Prostate gland (tissue), 2 donors: ENCODE measurements around the gene NPR3. TPM values are rescaled to one million over a fixed set of nuclear protein-coding genes. Genes with fewer than 3 reads are reported as not detected.

Experiments used
- DNase-seq: peaks from one replicate; pipeline ENCODE4 v3.0.0-alpha.2; 2019; ENCODE audit warnings: low spot score
- H3K27ac ChIP-seq, 2 donors: fragments of 200-600 bp; sonication (generic); 2 replicates each; pipeline ENCODE4 v1.5.1; 2017 to 2019
- H3K27me3 ChIP-seq: fragments of 200-600 bp; sonication (generic); replicated peaks from 2 replicates; pipeline ENCODE4 v1.5.1; 2019; ENCODE audit not compliant: insufficient read depth
- H3K36me3 ChIP-seq, 2 donors: fragments of 200-600 bp; sonication (generic); 1 replicate in 1 of 2; 2 replicates in 1 of 2; pipeline versions ENCODE4 v1.5.1 to v1.8.1; 2017 to 2019
- H3K4me1 ChIP-seq: fragments of 200-600 bp; sonication (generic); replicated peaks from 2 replicates; pipeline ENCODE4 v1.5.1; 2019
- H3K4me3 ChIP-seq, 2 donors: fragments of 200-600 bp; sonication (generic); 2 replicates each; pipeline ENCODE4 v1.5.1; 2017 to 2019
- H3K9me3 ChIP-seq: fragments of 200-600 bp; sonication (generic); 2 replicates; pipeline ENCODE4 v1.5.1; 2017
- POLR2A ChIP-seq: fragments of 450-650 bp; IDR thresholded peaks from one replicate; pipeline ENCODE4 v1.6.1; 2016; ENCODE audit warnings: antibody characterized with exemption, mild to moderate bottlenecking
- POLR2AphosphoS5 ChIP-seq: sonication (generic); formaldehyde crosslinking; IDR thresholded peaks from one replicate; pipeline ENCODE4 v1.6.1; 2017; ENCODE audit warnings: antibody characterized with exemption
- WGBS: methylation state at CpG from one replicate; pipeline ENCODE4 v1.1.5; 2018; 5-methylcytosine and 5-hydroxymethylcytosine counted together
- intact Hi-C: fragments of 100-400 bp; cut with DNase I; formaldehyde crosslinking; loops from one replicate; pipeline ENCODE4 v1.14.2; 2022
- total RNA-seq, 2 donors: library from RNA; depleted of rRNA; stranded (reverse); fragments of >200 nt; gene quantifications; one replicate each; pipeline ENCODE4 v1.1.0, GENCODE V29; 2016
- TF ChIP-seq, protein P1 (sequence below), 4 experiments: fragments of 200-600 bp in 2 of 4; fragments of 450-650 bp in 2 of 4; sonication (generic) in 2 of 4; IDR thresholded peaks; 1 replicate in 3 of 4; 2 replicates in 1 of 4; pipeline ENCODE4 v1.5.1; 2016 to 2019; ENCODE audit warnings: antibody characterized with exemption in 4 of 4, mild to moderate bottlenecking in 2 of 4, moderate library complexity in 2 of 4

NPR3 gene
- total RNA-seq, 2 donors from 2014 or later = 4.3 to 23.9 TPM

DNA sequence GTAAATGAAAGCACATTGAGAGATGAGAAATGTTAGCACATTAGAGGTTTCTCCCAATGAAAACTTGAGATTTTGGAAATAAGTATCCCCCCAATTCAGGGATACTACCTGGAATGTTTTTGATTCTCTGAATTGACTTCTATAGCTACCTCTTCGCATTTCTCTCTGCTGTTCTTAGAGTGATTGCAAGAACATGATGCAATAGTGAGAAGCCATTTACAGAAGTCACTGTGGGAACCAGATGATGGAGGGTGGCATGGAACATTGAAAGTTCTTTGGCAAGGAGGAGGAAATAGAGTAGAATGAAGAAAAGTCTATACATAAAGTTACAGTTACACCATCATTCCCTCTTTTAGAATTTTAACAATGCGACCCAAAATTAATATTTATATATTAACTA, 9.2 kb downstream of the NPR3 start:
- WGBS = 91% methylated on average over 2 of the region's 2 CpGs
- no peak for TF ChIP-seq POLR2AphosphoS5
- TF ChIP-seq, protein P1, sequence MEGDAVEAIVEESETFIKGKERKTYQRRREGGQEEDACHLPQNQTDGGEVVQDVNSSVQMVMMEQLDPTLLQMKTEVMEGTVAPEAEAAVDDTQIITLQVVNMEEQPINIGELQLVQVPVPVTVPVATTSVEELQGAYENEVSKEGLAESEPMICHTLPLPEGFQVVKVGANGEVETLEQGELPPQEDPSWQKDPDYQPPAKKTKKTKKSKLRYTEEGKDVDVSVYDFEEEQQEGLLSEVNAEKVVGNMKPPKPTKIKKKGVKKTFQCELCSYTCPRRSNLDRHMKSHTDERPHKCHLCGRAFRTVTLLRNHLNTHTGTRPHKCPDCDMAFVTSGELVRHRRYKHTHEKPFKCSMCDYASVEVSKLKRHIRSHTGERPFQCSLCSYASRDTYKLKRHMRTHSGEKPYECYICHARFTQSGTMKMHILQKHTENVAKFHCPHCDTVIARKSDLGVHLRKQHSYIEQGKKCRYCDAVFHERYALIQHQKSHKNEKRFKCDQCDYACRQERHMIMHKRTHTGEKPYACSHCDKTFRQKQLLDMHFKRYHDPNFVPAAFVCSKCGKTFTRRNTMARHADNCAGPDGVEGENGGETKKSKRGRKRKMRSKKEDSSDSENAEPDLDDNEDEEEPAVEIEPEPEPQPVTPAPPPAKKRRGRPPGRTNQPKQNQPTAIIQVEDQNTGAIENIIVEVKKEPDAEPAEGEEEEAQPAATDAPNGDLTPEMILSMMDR (IDR thresholded peaks at IDR 0.05) = no peak
- no peak for TF ChIP-seq POLR2A
- intact Hi-C loops = no loop called here

DNA sequence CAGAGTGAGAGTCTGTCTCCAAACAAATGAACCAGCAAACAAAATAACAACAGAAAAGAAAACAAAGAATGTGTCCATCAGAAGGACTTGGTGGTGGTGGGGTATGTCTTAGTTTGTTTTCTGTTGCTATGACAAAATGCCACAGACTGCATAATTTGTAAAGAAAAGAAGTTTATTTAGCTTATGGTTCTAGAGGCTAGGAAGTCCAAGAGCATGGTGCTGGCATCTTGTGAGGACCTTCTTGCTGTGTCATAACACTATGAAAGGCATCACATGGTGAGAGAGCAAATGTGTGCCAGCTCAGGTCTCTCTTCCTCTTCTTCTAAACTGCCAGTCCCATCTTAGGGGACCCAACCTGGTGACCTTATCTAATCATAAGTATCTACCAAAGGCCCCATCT, 10.5 kb downstream of the NPR3 start:
- intact Hi-C loops = no loop called here
- DNase-seq = no peak
- H3K4me3 ChIP-seq = no peak overlapping the region
- H3K4me1 ChIP-seq = no peaks in the 10 kb centered on the region
- no peaks in the 10 kb centered on the region for H3K36me3 ChIP-seq
- no peaks in the 10 kb centered on the region for H3K9me3 ChIP-seq
- no peaks in the 10 kb centered on the region for H3K27me3 ChIP-seq
- no peak overlapping the region for H3K27ac ChIP-seq
- TF ChIP-seq, protein P1 (IDR thresholded peaks at IDR 0.05) = no peak
- TF ChIP-seq POLR2A (no peak), POLR2AphosphoS5 (no peak)

More for the DNA sequence above, 9.2 kb downstream of the NPR3 start:
- Histone ChIP-seq H3K4me1 (no peaks in the 10 kb centered on the region), H3K27ac (no peak overlapping the region), H3K4me3 (no peak overlapping the region), H3K9me3 (no peaks in the 10 kb centered on the region), H3K36me3 (no peaks in the 10 kb centered on the region), H3K27me3 (no peaks in the 10 kb centered on the region)
- no peak for DNase-seq

DNA sequence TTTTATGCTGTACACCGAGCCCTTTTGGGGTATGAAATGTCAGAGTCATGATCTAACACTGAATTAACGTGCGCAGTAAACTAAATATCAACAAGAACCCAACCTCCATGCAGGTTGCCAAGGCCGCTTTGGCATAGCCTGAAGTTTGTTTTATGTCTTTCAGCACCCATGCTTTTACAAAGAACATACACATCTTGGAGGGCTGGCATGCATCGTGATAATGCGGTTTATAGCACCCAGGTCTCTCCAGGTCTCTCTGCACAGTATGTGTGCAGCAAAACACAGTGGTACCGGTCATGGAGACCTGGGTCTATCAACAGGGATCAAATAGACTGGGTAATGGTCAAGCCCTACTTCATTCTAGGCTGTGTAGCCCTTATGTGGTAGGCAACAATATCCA, 11.8 kb downstream of the NPR3 start:
- no peaks in the 10 kb centered on the region for H3K4me1 ChIP-seq
- intact Hi-C loops = no loop called here
- no peak overlapping the region for H3K27ac ChIP-seq
- TF ChIP-seq, protein P1 (IDR thresholded peaks at IDR 0.05) = no peak
- TF ChIP-seq POLR2AphosphoS5 (no peak), POLR2A (no peak)
- WGBS = 81% methylated on average over 7 of the region's 7 CpGs
- no peak overlapping the region for H3K4me3 ChIP-seq
- no peaks in the 10 kb centered on the region for H3K36me3 ChIP-seq
- DNase-seq = no peak
- H3K9me3 ChIP-seq = no peaks in the 10 kb centered on the region
- H3K27me3 ChIP-seq = no peaks in the 10 kb centered on the region

DNA sequence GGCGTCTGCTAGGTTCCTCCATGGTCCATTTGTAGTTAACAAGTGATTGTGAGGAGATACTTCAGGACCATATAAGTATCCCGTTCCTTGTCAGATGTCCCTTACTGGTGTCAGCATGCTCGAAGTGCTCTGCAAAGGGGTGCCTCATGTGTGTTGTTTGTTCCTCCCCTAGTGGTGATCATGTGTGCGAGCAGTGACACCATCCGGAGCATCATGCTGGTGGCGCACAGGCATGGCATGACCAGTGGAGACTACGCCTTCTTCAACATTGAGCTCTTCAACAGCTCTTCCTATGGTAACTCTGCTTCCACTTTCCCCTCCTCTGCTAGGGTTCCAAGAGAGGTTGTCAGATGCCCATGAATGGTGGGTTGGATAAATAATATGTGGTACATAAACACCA, 13.4 kb downstream of the NPR3 start:
- H3K9me3 ChIP-seq = no peaks in the 10 kb centered on the region
- H3K4me1 ChIP-seq = no peaks in the 10 kb centered on the region
- no peaks in the 10 kb centered on the region for H3K36me3 ChIP-seq
- DNase-seq = no peak
- no peak overlapping the region for H3K4me3 ChIP-seq
- intact Hi-C loops = no loop called here
- no peak for TF ChIP-seq POLR2AphosphoS5
- no peak for TF ChIP-seq POLR2A
- H3K27ac ChIP-seq = no peak overlapping the region
- H3K27me3 ChIP-seq = no peaks in the 10 kb centered on the region
- 92% methylated on average over 7 of the region's 7 CpGs for WGBS

DNA sequence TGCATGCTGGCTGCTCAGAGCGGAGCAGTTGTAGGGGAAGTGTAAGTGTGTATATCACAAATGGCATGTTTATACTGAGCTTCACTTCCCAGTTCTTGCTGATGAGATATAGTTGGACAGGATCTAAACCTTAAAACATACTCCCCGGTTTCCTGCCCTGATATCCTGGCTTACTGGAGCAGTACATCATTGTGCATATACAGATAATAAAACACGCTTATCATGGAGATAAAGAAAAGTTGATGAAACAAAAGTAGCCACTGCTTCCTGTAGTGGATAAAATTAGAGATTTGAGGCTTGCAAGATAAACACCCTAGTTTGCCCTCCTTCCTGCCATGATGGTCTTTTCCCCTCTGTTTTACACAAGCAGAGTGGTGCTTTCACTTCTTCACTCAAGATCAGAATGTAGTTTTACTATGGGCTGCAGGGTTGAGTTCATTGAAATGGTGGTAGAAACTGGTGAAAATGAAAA, 15.0 kb downstream of the NPR3 start:
- DNase-seq = no peak
- no peaks in the 10 kb centered on the region for H3K27me3 ChIP-seq
- intact Hi-C loops = no loop called here
- H3K27ac ChIP-seq = no peak overlapping the region
- TF ChIP-seq, protein P1 (IDR thresholded peaks at IDR 0.05) = no peak
- no peak for TF ChIP-seq POLR2A
- no peak for TF ChIP-seq POLR2AphosphoS5
- 61% methylated on average over 3 of the region's 3 CpGs for WGBS
- H3K36me3 ChIP-seq = no peaks in the 10 kb centered on the region
- no peaks in the 10 kb centered on the region for H3K9me3 ChIP-seq
- H3K4me3 ChIP-seq = no peak overlapping the region
- no peaks in the 10 kb centered on the region for H3K4me1 ChIP-seq
